ENCODE measurements around the gene LARP4.

LARP4 gene

GRCh38 chr12:50527359-50527726 lies 126.7 kb downstream of the LARP4 start:
- no peak for DNase-seq (ENCODE audit: low read depth)

DNA sequence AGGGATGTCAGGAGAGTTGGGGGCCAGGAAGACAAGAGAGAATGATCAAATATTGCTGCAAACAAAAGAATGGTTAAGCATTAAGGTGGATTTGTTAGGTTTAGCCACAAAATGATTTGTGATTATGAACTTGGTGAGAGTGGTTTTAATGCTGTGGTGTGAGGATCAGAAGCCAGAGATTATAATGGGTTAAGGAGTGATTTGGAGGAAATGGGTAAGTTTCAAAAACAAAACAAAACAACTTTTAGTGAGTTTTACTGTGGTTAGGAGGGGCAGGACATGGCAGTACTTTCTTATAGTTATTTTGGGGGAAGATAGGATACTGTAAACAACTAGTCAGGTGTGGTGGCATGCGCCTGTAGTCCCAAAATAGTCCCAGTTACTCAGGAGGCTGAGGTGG lies 128.1 kb downstream of the LARP4 start:
- no peak for DNase-seq (ENCODE audit: low read depth)

DNA sequence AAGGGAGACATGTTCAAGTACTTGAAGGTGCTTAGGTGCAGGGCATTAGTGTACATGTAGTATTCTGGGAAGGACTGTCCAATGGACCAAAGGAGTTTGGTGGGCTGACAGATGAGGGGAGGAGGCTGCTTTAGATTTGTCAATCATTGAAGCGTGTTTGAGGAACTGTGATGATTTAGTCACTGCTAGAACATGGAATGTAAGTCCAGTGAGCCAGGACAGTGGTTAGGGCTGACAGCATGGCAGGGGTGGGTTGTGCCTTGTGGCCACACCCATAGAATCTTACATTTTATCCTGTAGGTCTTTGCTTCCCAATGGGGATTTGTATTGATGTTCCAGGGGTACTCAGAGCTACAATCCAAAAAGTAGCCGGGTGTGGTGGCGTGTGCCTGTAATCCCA lies 128.7 kb downstream of the LARP4 start:
- no peak for DNase-seq (ENCODE audit: low read depth)
